ENCODE measurements around the gene FUT8. TPM values are rescaled to one million over a fixed set of nuclear protein-coding genes. Genes with fewer than 3 reads are reported as not detected.

FUT8 gene
- total and polyA plus RNA-seq, 2 of the 8 experiments (the other 6 are each of a cell fraction or from before 2014, with no cell fraction given), result 10.5 to 25.1 TPM

DNA sequence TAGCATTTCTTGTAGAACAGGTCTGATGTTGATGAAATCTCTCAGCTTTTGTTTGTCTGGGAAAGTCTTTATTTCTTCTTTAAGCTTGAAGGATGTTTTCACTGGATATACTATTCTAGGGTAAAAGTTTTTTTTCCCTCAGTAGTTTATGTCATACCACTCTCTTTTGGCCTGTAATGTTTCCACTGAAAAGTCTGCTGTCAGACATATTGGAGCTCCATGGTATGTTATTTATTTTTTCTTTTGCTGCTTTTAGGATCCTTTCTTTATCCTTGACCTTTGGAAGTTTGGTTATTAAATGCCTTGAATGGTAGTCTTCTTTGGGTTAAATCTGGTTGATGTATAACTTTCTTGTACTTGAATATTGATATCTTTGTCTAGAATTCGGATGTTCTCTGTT lies 306.1 kb downstream of the FUT8 start:
- no peak overlapping the region for H3K27ac ChIP-seq (ENCODE audit: low read depth, low read length)
- H3K36me3 ChIP-seq (ENCODE audit: control insufficient read depth in 2 of 4, insufficient read depth in 4 of 4, low read length in 3 of 4), result peaks cover 0 to 10% (median 0%) of the 10 kb centered on the region in 4 experiments; a peak in 1 of 8 replicates
- H2BK15ac ChIP-seq (ENCODE audit: low read length), result no peak overlapping the region
- no peak overlapping the region for H3K18ac ChIP-seq (ENCODE audit: extremely low read depth, low read length)
- no peak overlapping the region for H2AK5ac ChIP-seq (ENCODE audit: low read depth, low read length)
- no peak overlapping the region for H2BK5ac ChIP-seq (ENCODE audit: low read depth, low read length)
- WGBS, 2 experiments (ENCODE audit: extremely low coverage in 1 of 2, insufficient coverage in 1 of 2, insufficient read length in 1 of 2, insufficient replicate concordance in 2 of 2, low coverage in 1 of 2, low lambda C conversion rate in 2 of 2, missing lambda C conversion rate in 1 of 2), result 89% methylated on average over 1 of the region's 1 CpG; no CpG with 5 or more reads in 1 of the 2 experiments
- no peak for FAIRE-seq
- no peak overlapping the region for H2AFZ ChIP-seq (ENCODE audit: low read length)
- no peak overlapping the region for H2BK12ac ChIP-seq (ENCODE audit: low read depth, low read length)
- H4K5ac ChIP-seq (ENCODE audit: insufficient read length, low read depth, low read length), result no peak overlapping the region
- H3K14ac ChIP-seq (ENCODE audit: insufficient read length), result no peak overlapping the region
- H3K9me3 ChIP-seq (ENCODE audit: insufficient read depth in 2 of 2, low read depth in 1 of 2, low read length in 1 of 2), result peaks cover 9 to 19% of the 10 kb centered on the region in 2 experiments; a peak in 2 of 4 replicates
- H4K8ac ChIP-seq (ENCODE audit: extremely low read depth, insufficient read depth, low read length), result no peak overlapping the region
- H3K4me2 ChIP-seq (ENCODE audit: insufficient read depth in 1 of 2, low read depth in 2 of 2, low read length in 2 of 2), result no peak overlapping the region
- H3K56ac ChIP-seq (replicated peaks; ENCODE audit: insufficient read length, low read depth, low read length), result no peak overlapping the region
- no peak overlapping the region for H3K23ac ChIP-seq (ENCODE audit: insufficient read length)
- H3K4me1 ChIP-seq (replicated peaks in 1 of 4; ENCODE audit: control insufficient read depth in 3 of 4, insufficient read depth in 4 of 4, low read length in 3 of 4), result no peaks in the 10 kb centered on the region
- CTCF ChIA-PET (ENCODE audit: partially characterized antibody), result interaction anchor here (1.1 to 1.4 kb wide), 2 partner anchors 95 to 228 kb away, joined by 3 to 4 read pairs; no protein-coding TSS in a partner anchor
- H3K4ac ChIP-seq (replicated peaks; ENCODE audit: insufficient read length, low read depth, low read length), result no peak overlapping the region
- no peak for DNase-seq (ENCODE audit: low read depth in 1 of 2, low spot score in 2 of 2)
- H4K91ac ChIP-seq (replicated peaks; ENCODE audit: insufficient read length, low read length), result no peak overlapping the region
- no peaks in the 10 kb centered on the region for H3K79me1 ChIP-seq (ENCODE audit: low read depth, low read length)
- H2BK120ac ChIP-seq (replicated peaks; ENCODE audit: low read depth, low read length), result no peak overlapping the region
- no peak overlapping the region for H2BK20ac ChIP-seq (ENCODE audit: low read length)
- no peak overlapping the region for H3K4me3 ChIP-seq (ENCODE audit: extremely low read depth in 1 of 4, insufficient read depth in 2 of 4, low read depth in 3 of 4, low read length in 4 of 4)
- no peaks in the 10 kb centered on the region for H4K20me1 ChIP-seq (replicated peaks in 1 of 2; ENCODE audit: control insufficient read depth in 1 of 2, insufficient read depth in 2 of 2, low read length in 2 of 2)
- no peaks in the 10 kb centered on the region for H3K23me2 ChIP-seq (ENCODE audit: low read depth, low read length)
- H3K79me2 ChIP-seq (ENCODE audit: control insufficient read depth in 1 of 2, insufficient read depth in 2 of 2, low read length in 2 of 2), result no peaks in the 10 kb centered on the region
- no peaks in the 10 kb centered on the region for H3K27me3 ChIP-seq (replicated peaks in 1 of 4; ENCODE audit: control insufficient read depth in 3 of 4, extremely low read depth in 1 of 4, insufficient read depth in 3 of 4, low read length in 3 of 4)
- H3K9ac ChIP-seq (replicated peaks in 1 of 4; ENCODE audit: extremely low read depth in 1 of 4, low read depth in 3 of 4, low read length in 3 of 4), result no peak overlapping the region
- POLR2A ChIA-PET (ENCODE audit: partially characterized antibody), result no interaction called here
- TF ChIP-seq SP1 (IDR thresholded peaks at IDR 0.05; ENCODE audit: low read depth, low read length), result no peak
- TF ChIP-seq SIRT6 (IDR thresholded peaks at IDR 0.05; ENCODE audit: low read length), result no peak
- no peak for TF ChIP-seq ZNF274 (IDR thresholded peaks at IDR 0.05; ENCODE audit: borderline replicate concordance, extremely low read depth, low read length)
- TF ChIP-seq, protein P1, sequence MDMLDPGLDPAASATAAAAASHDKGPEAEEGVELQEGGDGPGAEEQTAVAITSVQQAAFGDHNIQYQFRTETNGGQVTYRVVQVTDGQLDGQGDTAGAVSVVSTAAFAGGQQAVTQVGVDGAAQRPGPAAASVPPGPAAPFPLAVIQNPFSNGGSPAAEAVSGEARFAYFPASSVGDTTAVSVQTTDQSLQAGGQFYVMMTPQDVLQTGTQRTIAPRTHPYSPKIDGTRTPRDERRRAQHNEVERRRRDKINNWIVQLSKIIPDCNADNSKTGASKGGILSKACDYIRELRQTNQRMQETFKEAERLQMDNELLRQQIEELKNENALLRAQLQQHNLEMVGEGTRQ (IDR thresholded peaks at IDR 0.05; ENCODE audit: low read length), result no peak
- TF ChIP-seq NANOG (IDR thresholded peaks at IDR 0.05; ENCODE audit: insufficient read depth, low read depth, low read length, poor library complexity, severe bottlenecking), result no peak
- TF ChIP-seq CTBP2 (IDR thresholded peaks at IDR 0.05; ENCODE audit: borderline replicate concordance, insufficient read depth, insufficient read length, low read length), result no peak
- no peak for TF ChIP-seq BACH1 (IDR thresholded peaks at IDR 0.05; ENCODE audit: low read length)
- TF ChIP-seq KDM4A (IDR thresholded peaks at IDR 0.05; ENCODE audit: low read depth, low read length, severe bottlenecking), result no peak
- TF ChIP-seq KDM5A (IDR thresholded peaks at IDR 0.05; ENCODE audit: low read length), result no peak
- TF ChIP-seq BCL11A (IDR thresholded peaks at IDR 0.05; ENCODE audit: low read depth in 2 of 2, low read length in 2 of 2), result no peak
- no peak for TF ChIP-seq SRF (IDR thresholded peaks at IDR 0.05; ENCODE audit: low read depth, low read length)
- TF ChIP-seq TBP (IDR thresholded peaks at IDR 0.05; ENCODE audit: low read depth, low read length), result no peak
- TF ChIP-seq PHF8 (conservative IDR thresholded peaks at IDR 0.05; ENCODE audit: low read depth, low read length), result no peak
- no peak for TF ChIP-seq CHD1 (IDR thresholded peaks at IDR 0.05; ENCODE audit: low read depth, low read length)
- no peak for TF ChIP-seq POLR2A (IDR thresholded peaks at IDR 0.05; ENCODE audit: control extremely low read depth in 1 of 2, low read depth in 2 of 2, low read length in 2 of 2)

All from H1 (cell line).